ENCODE data around the gene EIPR1.

GRCh38 chr2:3421580-3421979, 44.0 kb upstream of the EIPR1 start:
- no peak for TF ChIP-seq CTCF (optimal IDR thresholded peaks at IDR 0.05 in 1 of 3, IDR thresholded peaks at IDR 0.05 in 1 of 3, conservative IDR thresholded peaks at IDR 0.05 in 1 of 3; ENCODE audit: extremely low read depth in 1 of 3, insufficient read depth in 2 of 3, low read length in 3 of 3)
- TF ChIP-seq EZH2 (IDR thresholded peaks at IDR 0.05; ENCODE audit: low read length), result no peak
